ENCODE results near the gene RIF1.
"Not testable (repeated sequence)": the region's sequence is repeated elsewhere in the genome, so short reads cannot be mapped to it uniquely, and the experiment has no call there.

RIF1 gene

DNA sequence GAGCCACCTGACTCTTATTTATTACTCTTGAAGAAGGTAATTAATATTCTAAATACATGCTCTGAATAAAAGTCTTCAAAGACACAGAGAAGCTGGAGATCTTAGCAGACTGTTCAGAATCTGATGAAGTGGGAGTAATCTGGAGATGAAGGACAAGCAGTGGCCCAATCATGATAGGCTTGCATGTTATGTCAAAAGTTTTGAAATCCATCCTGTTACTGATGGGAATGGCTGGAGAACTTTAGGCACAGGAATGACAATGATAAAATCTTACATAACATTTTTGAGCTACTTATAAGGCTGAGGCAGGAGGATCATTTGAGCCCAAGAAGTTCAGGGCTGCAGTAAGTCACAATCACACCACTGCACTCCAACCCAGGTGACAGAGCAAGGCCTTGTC is 2.4 kb upstream of the RIF1 start:
- ChIA-PET POLR2A (no interaction called here), CTCF (interaction anchor here (1.0 kb wide), 1 partner anchor 16 kb away, joined by 3 read pairs; no protein-coding TSS in a partner anchor)
- TF ChIP-seq, protein P1, sequence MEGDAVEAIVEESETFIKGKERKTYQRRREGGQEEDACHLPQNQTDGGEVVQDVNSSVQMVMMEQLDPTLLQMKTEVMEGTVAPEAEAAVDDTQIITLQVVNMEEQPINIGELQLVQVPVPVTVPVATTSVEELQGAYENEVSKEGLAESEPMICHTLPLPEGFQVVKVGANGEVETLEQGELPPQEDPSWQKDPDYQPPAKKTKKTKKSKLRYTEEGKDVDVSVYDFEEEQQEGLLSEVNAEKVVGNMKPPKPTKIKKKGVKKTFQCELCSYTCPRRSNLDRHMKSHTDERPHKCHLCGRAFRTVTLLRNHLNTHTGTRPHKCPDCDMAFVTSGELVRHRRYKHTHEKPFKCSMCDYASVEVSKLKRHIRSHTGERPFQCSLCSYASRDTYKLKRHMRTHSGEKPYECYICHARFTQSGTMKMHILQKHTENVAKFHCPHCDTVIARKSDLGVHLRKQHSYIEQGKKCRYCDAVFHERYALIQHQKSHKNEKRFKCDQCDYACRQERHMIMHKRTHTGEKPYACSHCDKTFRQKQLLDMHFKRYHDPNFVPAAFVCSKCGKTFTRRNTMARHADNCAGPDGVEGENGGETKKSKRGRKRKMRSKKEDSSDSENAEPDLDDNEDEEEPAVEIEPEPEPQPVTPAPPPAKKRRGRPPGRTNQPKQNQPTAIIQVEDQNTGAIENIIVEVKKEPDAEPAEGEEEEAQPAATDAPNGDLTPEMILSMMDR (IDR thresholded peaks at IDR 0.05; ENCODE audit: insufficient read depth, low read length, missing control alignments): no peak

DNA sequence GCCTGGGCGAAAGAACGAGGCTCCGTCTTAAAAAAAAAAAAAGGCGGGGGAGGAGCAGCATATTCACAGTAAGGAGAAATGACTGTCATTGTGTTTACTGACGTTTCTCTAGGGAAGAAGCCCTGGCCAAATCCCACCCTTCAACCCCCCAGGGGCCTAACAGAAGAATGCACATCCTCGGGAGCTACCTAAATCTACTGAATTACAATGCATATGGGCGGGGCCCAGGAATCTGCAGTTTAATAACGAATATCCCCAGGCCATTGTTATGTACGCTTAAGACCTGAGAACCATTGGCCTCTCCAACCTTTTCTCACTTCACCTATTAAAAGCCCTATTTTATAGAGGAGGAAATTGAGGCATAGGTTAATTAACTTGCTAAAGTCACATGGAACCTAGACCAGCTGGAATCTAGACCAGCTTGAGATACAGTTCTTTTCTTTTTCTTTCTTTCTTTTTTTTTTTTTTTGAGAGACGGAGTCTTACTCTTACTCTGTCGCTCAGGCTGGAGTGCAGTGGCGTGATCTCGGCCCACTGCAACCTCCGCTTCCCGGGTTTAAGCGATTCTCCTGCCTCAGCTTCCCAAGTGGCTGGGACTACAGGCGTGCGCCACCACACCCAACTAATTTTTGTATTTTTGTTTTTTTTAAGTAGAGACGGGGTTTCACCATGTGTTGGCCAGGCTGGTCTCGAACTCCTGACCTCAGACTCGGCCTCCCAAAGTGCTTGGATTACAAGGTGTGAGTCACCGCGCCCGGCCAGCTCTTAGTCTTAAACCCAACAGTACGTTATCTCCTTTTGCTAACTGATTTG is 708 bp upstream of the RIF1 start:
- ChIA-PET POLR2A (no interaction called here), CTCF (interaction anchor here (0.8 to 2.0 kb wide), 7 partner anchors 12 to 170 kb away, joined by 3 to 5 read pairs (median 3); no protein-coding TSS in a partner anchor)
- TF ChIP-seq, protein P1 (IDR thresholded peaks at IDR 0.05; ENCODE audit: insufficient read depth, low read length, missing control alignments): no peak
- H3K4me3 ChIP-seq (ENCODE audit: low read depth, low read length): peak overlapping the region; percentile 96
- no peak for DNase-seq (ENCODE audit: low read depth, low spot score)

More for the DNA sequence above, 2.4 kb upstream of the RIF1 start:
- no peak overlapping the region for H3K4me3 ChIP-seq (ENCODE audit: low read depth, low read length)
- DNase-seq (ENCODE audit: low read depth, low spot score): no peak

DNA sequence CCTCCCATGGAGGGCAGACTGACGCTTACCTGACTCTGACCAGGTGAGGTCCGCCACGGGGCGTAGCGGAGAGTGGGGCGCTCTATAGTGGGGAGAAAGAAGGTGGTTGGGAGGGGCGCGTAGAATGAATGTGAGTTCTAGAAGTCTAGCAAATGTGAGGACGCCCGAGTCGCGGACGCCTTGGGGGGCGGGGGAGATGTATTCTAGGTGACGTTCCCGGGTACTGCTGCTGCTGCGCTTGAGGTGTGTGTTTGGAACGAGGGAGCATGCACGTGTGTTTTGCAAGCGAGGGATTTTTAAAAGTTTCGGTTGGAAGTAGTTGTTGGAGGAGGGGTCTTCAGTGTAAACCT is 758 bp downstream of the RIF1 start:
- CTCF ChIA-PET: interaction anchor here (0.6 to 1.6 kb wide), 5 partner anchors 8 to 172 kb away, joined by 3 to 5 read pairs (median 3); no protein-coding TSS in a partner anchor
- POLR2A ChIA-PET: interaction anchor here (0.7 kb wide), 4 partner anchors 12 to 172 kb away, joined by 3 to 5 read pairs (median 4); partner anchors contain the start of gene RBM43
- peak overlapping the region; percentile 96 for H3K4me3 ChIP-seq (ENCODE audit: low read depth, low read length)
- no peak for DNase-seq (ENCODE audit: low read depth, low spot score)
- TF ChIP-seq, protein P1 (IDR thresholded peaks at IDR 0.05; ENCODE audit: insufficient read depth, low read length, missing control alignments): no peak

DNA sequence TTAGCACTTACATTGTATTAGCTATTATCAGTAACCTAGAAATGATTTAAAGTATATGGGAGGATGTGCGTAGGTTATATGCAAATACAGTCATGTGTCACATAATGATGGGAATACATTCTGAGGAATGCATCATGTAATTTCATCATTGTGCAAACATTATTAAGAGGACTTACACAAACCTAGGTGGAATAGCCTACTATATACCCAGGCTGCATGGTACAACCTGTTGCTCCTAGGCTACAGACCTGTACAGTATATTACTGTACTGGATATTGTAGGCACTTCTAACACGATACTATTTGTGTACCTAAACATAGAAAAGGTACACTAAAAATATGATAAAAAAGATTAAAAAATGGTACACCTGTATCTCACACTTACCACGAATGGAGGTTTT is 7.9 kb downstream of the RIF1 start:
- ChIA-PET POLR2A (interaction anchor here (0.6 kb wide), 1 partner anchor 17 kb away, joined by 3 read pairs; no protein-coding TSS in a partner anchor), CTCF (interaction anchor here (0.8 to 6.8 kb wide), 2 partner anchors 7 to 20 kb away, joined by 3 to 35 read pairs; no protein-coding TSS in a partner anchor)
- no peak overlapping the region for H3K4me3 ChIP-seq (ENCODE audit: low read depth, low read length)
- DNase-seq (ENCODE audit: low read depth, low spot score): no peak
- TF ChIP-seq, protein P1 (IDR thresholded peaks at IDR 0.05; ENCODE audit: insufficient read depth, low read length, missing control alignments): no peak

DNA sequence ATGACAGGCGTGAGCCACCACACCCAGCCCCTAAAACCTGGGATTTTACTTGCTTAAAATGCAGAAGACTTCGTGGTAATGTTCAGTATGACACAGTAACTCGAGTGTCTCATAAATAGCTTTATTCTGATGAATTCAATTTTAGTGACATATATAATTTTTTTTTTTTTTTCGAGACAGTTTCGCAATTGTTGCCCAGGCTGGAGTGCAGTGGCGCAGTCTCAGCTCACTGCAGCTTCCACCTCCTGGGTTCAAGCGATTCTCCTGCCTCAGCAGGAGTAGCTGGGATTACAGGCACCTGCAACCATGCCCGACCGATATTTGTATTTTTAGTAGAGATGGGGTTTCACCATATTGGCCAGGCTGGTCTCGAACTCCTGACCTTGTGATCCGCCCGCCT is 12.0 kb downstream of the RIF1 start:
- DNase-seq (ENCODE audit: low read depth, low spot score); H3K4me3 ChIP-seq (ENCODE audit: low read depth, low read length): not testable (repeated sequence)
- ChIA-PET CTCF (interaction anchor here (0.9 to 3.8 kb wide), 5 partner anchors 13 to 170 kb away, joined by 3 to 29 read pairs (median 3); no protein-coding TSS in a partner anchor), POLR2A (interaction anchor here (0.6 kb wide), 2 partner anchors 9 to 75 kb away, joined by 3 to 4 read pairs; no protein-coding TSS in a partner anchor)

DNA sequence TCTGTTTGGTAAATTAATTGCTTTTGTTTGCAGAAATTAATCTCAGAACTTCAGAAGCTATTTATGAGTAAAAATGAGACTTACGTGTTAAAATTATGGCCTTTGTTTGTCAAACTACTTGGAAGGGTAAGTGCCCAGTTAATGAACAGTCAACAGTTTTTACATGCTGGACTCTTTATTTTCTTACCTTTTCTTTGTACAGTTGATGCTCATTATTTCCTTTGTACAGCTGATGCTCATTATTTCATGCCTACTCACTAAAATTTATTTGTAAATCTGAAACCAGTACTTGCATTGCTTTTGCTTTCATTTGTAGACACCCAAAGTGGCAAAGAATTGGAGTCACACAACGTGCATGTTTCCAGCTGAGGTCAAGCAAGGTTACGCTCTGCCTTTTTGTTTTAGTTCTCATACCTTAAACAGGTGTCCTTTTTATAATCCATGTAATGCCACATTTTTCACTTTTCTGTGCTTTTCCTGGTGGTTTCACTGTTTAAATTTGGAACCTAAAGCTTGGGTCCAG is 13.3 kb downstream of the RIF1 start:
- H3K4me3 ChIP-seq (ENCODE audit: low read depth, low read length): no peak overlapping the region
- CTCF ChIA-PET: interaction anchor here (1.2 to 3.8 kb wide), 4 partner anchors 8 to 160 kb away, joined by 3 to 29 read pairs (median 6); no protein-coding TSS in a partner anchor
- DNase-seq (ENCODE audit: low read depth, low spot score): no peak
- POLR2A ChIA-PET: no interaction called here
- TF ChIP-seq, protein P1 (IDR thresholded peaks at IDR 0.05; ENCODE audit: insufficient read depth, low read length, missing control alignments): no peak
